Prostate gland (tissue), 2 donors: ENCODE results near the gene ERVW-1. TPM values are rescaled to one million over a fixed set of nuclear protein-coding genes. Genes with fewer than 3 reads are reported as not detected.

ENCODE experiments used
- DNase-seq: peaks from one replicate; pipeline ENCODE4 v3.0.0-alpha.2; 2019; ENCODE audit warnings: low spot score
- H3K27ac ChIP-seq, 2 donors: fragments of 200-600 bp; sonication (generic); 2 replicates each; pipeline ENCODE4 v1.5.1; 2017 to 2019
- H3K27me3 ChIP-seq: fragments of 200-600 bp; sonication (generic); replicated peaks from 2 replicates; pipeline ENCODE4 v1.5.1; 2019; ENCODE audit not compliant: insufficient read depth
- H3K36me3 ChIP-seq, 2 donors: fragments of 200-600 bp; sonication (generic); 1 replicate in 1 of 2; 2 replicates in 1 of 2; pipeline versions ENCODE4 v1.5.1 to v1.8.1; 2017 to 2019
- H3K4me1 ChIP-seq: fragments of 200-600 bp; sonication (generic); replicated peaks from 2 replicates; pipeline ENCODE4 v1.5.1; 2019
- H3K4me3 ChIP-seq, 2 donors: fragments of 200-600 bp; sonication (generic); 2 replicates each; pipeline ENCODE4 v1.5.1; 2017 to 2019
- H3K9me3 ChIP-seq: fragments of 200-600 bp; sonication (generic); 2 replicates; pipeline ENCODE4 v1.5.1; 2017
- POLR2A ChIP-seq: fragments of 450-650 bp; IDR thresholded peaks from one replicate; pipeline ENCODE4 v1.6.1; 2016; ENCODE audit warnings: antibody characterized with exemption, mild to moderate bottlenecking
- POLR2AphosphoS5 ChIP-seq: sonication (generic); formaldehyde crosslinking; IDR thresholded peaks from one replicate; pipeline ENCODE4 v1.6.1; 2017; ENCODE audit warnings: antibody characterized with exemption
- WGBS: methylation state at CpG from one replicate; pipeline ENCODE4 v1.1.5; 2018; 5-methylcytosine and 5-hydroxymethylcytosine counted together
- intact Hi-C: fragments of 100-400 bp; cut with DNase I; formaldehyde crosslinking; loops from one replicate; pipeline ENCODE4 v1.14.2; 2022
- total RNA-seq, 2 donors: library from RNA; depleted of rRNA; stranded (reverse); fragments of >200 nt; gene quantifications; one replicate each; pipeline ENCODE4 v1.1.0, GENCODE V29; 2016
- TF ChIP-seq, protein P1 (sequence below), 4 experiments: fragments of 200-600 bp in 2 of 4; fragments of 450-650 bp in 2 of 4; sonication (generic) in 2 of 4; IDR thresholded peaks; 1 replicate in 3 of 4; 2 replicates in 1 of 4; pipeline ENCODE4 v1.5.1; 2016 to 2019; ENCODE audit warnings: antibody characterized with exemption in 4 of 4, mild to moderate bottlenecking in 2 of 4, moderate library complexity in 2 of 4

Gene ERVW-1
- total RNA-seq, 2 donors from 2014 or later: 1.8 TPM; not detected in 1

DNA sequence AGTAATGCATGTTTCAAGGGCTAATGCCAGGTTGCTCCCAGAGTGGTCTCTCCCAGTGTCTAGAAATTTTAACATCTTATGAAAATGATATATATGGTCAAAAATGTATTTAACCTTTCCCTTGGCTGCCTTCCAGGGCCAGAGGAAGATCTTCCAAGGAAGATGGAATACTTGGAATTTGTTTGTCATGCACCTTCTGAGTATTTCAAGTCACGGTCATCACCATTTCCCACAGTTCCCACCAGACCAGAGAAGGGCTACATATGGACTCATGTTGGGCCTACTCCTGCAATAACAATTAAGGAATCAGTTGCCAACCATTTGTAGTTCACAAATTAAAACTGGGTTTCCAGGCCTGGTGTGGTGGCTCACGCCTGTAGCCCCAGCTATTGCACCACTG, 21.5 kb downstream of the ERVW-1 start:
- Histone ChIP-seq H3K4me3 (no peak overlapping the region), H3K27ac (no peak overlapping the region), H3K27me3 (no peaks in the 10 kb centered on the region), H3K36me3 (peaks cover 0 to 4% of the 10 kb centered on the region in 2 donors), H3K4me1 (no peaks in the 10 kb centered on the region), H3K9me3 (no peaks in the 10 kb centered on the region)
- TF ChIP-seq POLR2AphosphoS5: no peak
- TF ChIP-seq, protein P1, sequence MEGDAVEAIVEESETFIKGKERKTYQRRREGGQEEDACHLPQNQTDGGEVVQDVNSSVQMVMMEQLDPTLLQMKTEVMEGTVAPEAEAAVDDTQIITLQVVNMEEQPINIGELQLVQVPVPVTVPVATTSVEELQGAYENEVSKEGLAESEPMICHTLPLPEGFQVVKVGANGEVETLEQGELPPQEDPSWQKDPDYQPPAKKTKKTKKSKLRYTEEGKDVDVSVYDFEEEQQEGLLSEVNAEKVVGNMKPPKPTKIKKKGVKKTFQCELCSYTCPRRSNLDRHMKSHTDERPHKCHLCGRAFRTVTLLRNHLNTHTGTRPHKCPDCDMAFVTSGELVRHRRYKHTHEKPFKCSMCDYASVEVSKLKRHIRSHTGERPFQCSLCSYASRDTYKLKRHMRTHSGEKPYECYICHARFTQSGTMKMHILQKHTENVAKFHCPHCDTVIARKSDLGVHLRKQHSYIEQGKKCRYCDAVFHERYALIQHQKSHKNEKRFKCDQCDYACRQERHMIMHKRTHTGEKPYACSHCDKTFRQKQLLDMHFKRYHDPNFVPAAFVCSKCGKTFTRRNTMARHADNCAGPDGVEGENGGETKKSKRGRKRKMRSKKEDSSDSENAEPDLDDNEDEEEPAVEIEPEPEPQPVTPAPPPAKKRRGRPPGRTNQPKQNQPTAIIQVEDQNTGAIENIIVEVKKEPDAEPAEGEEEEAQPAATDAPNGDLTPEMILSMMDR (IDR thresholded peaks at IDR 0.05): no peak
- no peak for TF ChIP-seq POLR2A
- intact Hi-C loops: no loop called here
- 90% methylated on average over 2 of the region's 2 CpGs for WGBS
- no peak for DNase-seq

DNA sequence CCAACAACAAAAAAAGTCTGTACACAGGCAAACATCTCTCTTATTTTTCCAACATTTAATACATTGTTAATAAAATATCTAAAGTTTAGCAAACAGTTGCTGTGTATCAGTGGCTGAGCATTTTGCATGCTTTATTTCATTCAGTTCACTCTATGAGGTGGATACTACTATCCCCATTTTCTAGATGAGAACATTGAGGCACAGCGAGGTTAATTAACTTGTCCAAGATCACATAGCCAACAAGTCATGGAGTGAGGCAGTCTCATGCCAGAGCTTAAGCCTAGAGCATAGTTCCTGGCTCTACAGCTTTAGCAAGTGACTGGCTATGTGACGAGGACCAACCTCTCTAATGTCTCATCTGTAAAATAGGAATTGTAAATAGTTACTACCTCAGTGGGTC, 26.1 kb downstream of the ERVW-1 start:
- Histone ChIP-seq H3K27ac (no peak overlapping the region), H3K4me1 (no peaks in the 10 kb centered on the region), H3K9me3 (no peaks in the 10 kb centered on the region), H3K27me3 (no peaks in the 10 kb centered on the region), H3K36me3 (peaks cover 0 to 4% of the 10 kb centered on the region in 2 donors), H3K4me3 (no peak overlapping the region)
- intact Hi-C loops: no loop called here
- DNase-seq: no peak
- TF ChIP-seq POLR2A (no peak), POLR2AphosphoS5 (no peak)
- TF ChIP-seq, protein P1 (IDR thresholded peaks at IDR 0.05): no peak
- 93% methylated on average over 2 of the region's 2 CpGs for WGBS

DNA sequence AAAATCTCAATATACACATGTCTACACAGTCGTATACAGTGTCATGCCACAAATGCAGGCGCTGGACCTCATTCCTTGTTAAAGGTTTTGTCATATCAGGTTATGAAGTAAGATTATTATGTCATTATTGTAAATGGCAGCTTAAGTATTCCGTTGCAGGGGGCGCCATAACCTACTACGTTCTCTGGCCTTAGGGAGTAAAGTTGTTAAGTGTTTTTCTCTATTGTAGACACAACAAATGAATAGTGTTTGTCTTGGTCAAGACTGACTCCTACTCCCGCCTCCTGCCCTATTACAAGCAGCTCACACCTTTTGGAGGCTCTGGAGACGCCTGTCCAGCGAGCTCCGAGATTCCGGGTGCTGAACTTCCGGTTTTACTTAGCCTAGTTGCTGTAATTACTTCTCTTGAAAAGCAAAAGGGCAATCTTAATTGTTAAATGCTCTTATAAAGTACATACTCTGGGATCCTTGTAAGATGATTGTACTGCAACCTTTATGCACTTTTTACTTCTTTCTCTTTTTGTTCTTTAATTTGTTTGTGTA, 29.5 kb downstream of the ERVW-1 start:
- H3K27ac ChIP-seq: peak overlapping the region; percentile 97
- no peaks in the 10 kb centered on the region for H3K27me3 ChIP-seq
- H3K9me3 ChIP-seq: no peaks in the 10 kb centered on the region
- WGBS: 3% methylated on average over 11 of the region's 11 CpGs
- peak; percentile 44 for DNase-seq
- H3K4me3 ChIP-seq: peak overlapping the region; percentile 98 to 99
- intact Hi-C loops: loop anchor here (5.0 kb wide), 1 partner anchor 571 kb away; no protein-coding TSS in a partner anchor
- no peaks in the 10 kb centered on the region for H3K36me3 ChIP-seq
- H3K4me1 ChIP-seq: no peaks in the 10 kb centered on the region
- TF ChIP-seq, protein P1 (IDR thresholded peaks at IDR 0.05): peak in 2 of 4 experiments; percentile 43
- TF ChIP-seq POLR2A (no peak), POLR2AphosphoS5 (peak; percentile 35)

DNA sequence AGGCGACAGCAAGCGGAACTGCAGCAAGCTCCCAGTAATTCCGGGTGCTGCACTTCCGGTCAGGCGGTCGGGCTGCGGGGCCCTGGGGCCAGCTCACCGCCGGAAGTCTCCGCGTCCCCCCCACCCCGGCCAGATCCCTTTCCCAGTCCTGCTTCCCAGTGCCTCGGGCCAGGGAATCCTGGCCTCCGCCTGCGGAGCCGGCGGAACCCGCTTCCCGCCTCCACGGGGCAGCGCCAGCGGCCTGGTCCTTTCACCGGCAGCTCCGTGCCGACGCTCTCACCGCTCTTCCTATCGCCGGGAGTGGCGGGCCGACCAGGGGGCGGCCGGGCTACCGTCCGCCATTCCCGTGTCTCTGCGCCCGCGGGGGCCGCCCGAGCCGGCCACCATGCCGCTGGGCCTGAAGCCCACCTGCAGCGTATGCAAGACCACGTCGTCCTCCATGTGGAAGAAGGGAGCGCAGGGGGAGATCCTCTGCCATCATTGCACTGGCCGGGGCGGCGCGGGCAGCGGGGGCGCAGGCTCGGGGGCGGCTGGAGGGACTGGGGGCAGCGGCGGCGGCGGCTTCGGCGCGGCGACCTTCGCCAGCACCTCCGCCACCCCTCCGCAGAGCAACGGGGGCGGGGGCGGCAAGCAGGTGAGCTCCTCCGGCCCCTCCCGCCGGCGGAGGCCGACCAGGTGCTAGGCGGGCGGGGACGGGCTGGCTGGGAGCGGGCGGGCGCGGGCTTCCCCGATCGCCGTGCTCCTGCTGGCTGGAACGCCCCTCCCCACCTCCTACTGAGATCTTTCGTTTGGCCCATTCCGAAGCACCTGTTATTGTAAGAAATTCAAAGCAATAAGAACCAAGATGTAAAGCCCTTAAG, 30.2 kb downstream of the ERVW-1 start, which contains the start of gene GATAD1:
Gene GATAD1, plus strand, starts transcription at position 138 of the 860 bp plus-strand sequence. Its CDS starts 248 bp downstream, at position 386.
- intact Hi-C loops: loop anchor here (2.0 to 5.0 kb wide), 2 partner anchors 313 to 570 kb away; partner anchors contain the start of gene CYP51A1
- peak within 1 kb of the TSS; percentile 98 to 99 for H3K4me3 ChIP-seq
- under 1% methylated on average over 83 of the region's 87 CpGs for WGBS

More for the DNA sequence above, 30.2 kb downstream of the ERVW-1 start, which contains the start of gene GATAD1:
- DNase-seq: peak; percentile 93
- Histone ChIP-seq H3K27ac (peak within 1 kb of the TSS; percentile 97), H3K9me3 (no peaks in the 10 kb centered on the region), H3K27me3 (no peaks in the 10 kb centered on the region), H3K36me3 (no peaks in the 10 kb centered on the region), H3K4me1 (no peaks in the 10 kb centered on the region)
- TF ChIP-seq, protein P1 (IDR thresholded peaks at IDR 0.05): peak; percentile 86 to 98 (median 94)
- peak; percentile 78 for TF ChIP-seq POLR2A
- peak; percentile 93 for TF ChIP-seq POLR2AphosphoS5
